ENCODE data around the gene TNRC18.

GRCh38 chr7:5452937-5453540 is 29.4 kb upstream of the TNRC18 start:
- TF ChIP-seq TCF4 (CRISPR knock-in tag; IDR thresholded peaks at IDR 0.05; ENCODE audit: borderline replicate concordance) (no peak), ISL1 (CRISPR knock-in tag; IDR thresholded peaks at IDR 0.05) (no peak), RARB (CRISPR knock-in tag; IDR thresholded peaks at IDR 0.05) (no peak), SNAI2 (CRISPR knock-in tag; IDR thresholded peaks at IDR 0.05) (no peak), ZFP3 (CRISPR knock-in tag; IDR thresholded peaks at IDR 0.05) (no peak), OSR1 (CRISPR knock-in tag; IDR thresholded peaks at IDR 0.05) (no peak), PATZ1 (CRISPR knock-in tag; IDR thresholded peaks at IDR 0.05; ENCODE audit: borderline replicate concordance) (no peak), CSDC2 (CRISPR knock-in tag; IDR thresholded peaks at IDR 0.05) (no peak)
- TF ChIP-seq, protein P1, sequence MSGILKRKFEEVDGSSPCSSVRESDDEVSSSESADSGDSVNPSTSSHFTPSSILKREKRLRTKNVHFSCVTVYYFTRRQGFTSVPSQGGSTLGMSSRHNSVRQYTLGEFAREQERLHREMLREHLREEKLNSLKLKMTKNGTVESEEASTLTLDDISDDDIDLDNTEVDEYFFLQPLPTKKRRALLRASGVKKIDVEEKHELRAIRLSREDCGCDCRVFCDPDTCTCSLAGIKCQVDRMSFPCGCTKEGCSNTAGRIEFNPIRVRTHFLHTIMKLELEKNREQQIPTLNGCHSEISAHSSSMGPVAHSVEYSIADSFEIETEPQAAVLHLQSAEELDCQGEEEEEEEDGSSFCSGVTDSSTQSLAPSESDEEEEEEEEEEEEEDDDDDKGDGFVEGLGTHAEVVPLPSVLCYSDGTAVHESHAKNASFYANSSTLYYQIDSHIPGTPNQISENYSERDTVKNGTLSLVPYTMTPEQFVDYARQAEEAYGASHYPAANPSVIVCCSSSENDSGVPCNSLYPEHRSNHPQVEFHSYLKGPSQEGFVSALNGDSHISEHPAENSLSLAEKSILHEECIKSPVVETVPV (CRISPR knock-in tag; IDR thresholded peaks at IDR 0.05): no peak
